GM03348 (cell line): ENCODE measurements around the gene ADAMTS18.
"Not testable (repeated sequence)": the region's sequence is repeated elsewhere in the genome, so short reads cannot be mapped to it uniquely, and the experiment has no call there.

Source experiments
- DNase-seq: peaks from one replicate; pipeline ENCODE4 v3.0.0; 2012; ENCODE audit warnings: low spot score

ADAMTS18 gene

GRCh38 chr16:77277571-77277970 lies 157.3 kb downstream of the ADAMTS18 start:
- no peak for DNase-seq

GRCh38 chr16:77277141-77277540 lies 157.7 kb downstream of the ADAMTS18 start:
- no peak for DNase-seq

GRCh38 chr16:77276661-77277060 lies 158.2 kb downstream of the ADAMTS18 start:
- DNase-seq, result no peak

- not testable (repeated sequence) for DNase-seq
These were observed 159.5 kb downstream of the ADAMTS18 start for GRCh38 chr16:77275303-77275702.

GRCh38 chr16:77273815-77274214 lies 161.0 kb downstream of the ADAMTS18 start:
- no peak for DNase-seq

- no peak for DNase-seq
These were observed 163.1 kb downstream of the ADAMTS18 start for GRCh38 chr16:77271532-77272426.

- not testable (repeated sequence) for DNase-seq
These were observed 168.6 kb downstream of the ADAMTS18 start for GRCh38 chr16:77266185-77266584.

- no peak for DNase-seq
These were observed 171.9 kb downstream of the ADAMTS18 start for GRCh38 chr16:77262971-77263370.

GRCh38 chr16:77250400-77250799 lies 184.4 kb downstream of the ADAMTS18 start:
- no peak for DNase-seq

GRCh38 chr16:77246150-77246549 lies 188.7 kb downstream of the ADAMTS18 start:
- DNase-seq, result no peak

- not testable (repeated sequence) for DNase-seq
These were observed 192.4 kb downstream of the ADAMTS18 start for GRCh38 chr16:77242471-77242870.

- DNase-seq, result no peak
These were observed 196.2 kb downstream of the ADAMTS18 start for GRCh38 chr16:77238593-77238992.

GRCh38 chr16:77236063-77236511 lies 198.7 kb downstream of the ADAMTS18 start:
- peak; percentile 92 for DNase-seq

- DNase-seq, result no peak
These were observed 200.2 kb downstream of the ADAMTS18 start for GRCh38 chr16:77234611-77235010.

- DNase-seq, result no peak
These were observed 200.9 kb downstream of the ADAMTS18 start for GRCh38 chr16:77233799-77234519.
